Cortex of kidney (tissue), 1 donor: Measurements from ENCODE around the gene DMAC2L.
"Not testable (repeated sequence)": the region's sequence is repeated elsewhere in the genome, so short reads cannot be mapped to it uniquely, and the experiment has no call there.

Experiments used
- DNase-seq: peaks from one replicate; lab custom pipeline; 2025; lab: John Stamatoyannopoulos, UW

The DMAC2L gene

GRCh38 chr14:50311972-50312733 is at the start of gene DMAC2L, which contains the start of gene L2HGDH:
Gene DMAC2L (plus strand): TSS chr14:50312324. CDS start chr14:50321488, 9,164 bp downstream.
Gene L2HGDH (minus strand): TSS chr14:50312229. CDS start chr14:50312150, 79 bp downstream.
- DNase-seq = no peak

- no peak for DNase-seq
Measured at GRCh38 chr14:50262865-50263264, 49.3 kb upstream of the DMAC2L start.

- DNase-seq = no peak
Measured at GRCh38 chr14:50263321-50263720, 48.8 kb upstream of the DMAC2L start.

- no peak for DNase-seq
Measured at GRCh38 chr14:50265029-50265428, 47.1 kb upstream of the DMAC2L start.

- DNase-seq = no peak
Measured at GRCh38 chr14:50270932-50271331, 41.2 kb upstream of the DMAC2L start.

- no peak for DNase-seq
Measured at GRCh38 chr14:50272498-50272897, 39.6 kb upstream of the DMAC2L start.

GRCh38 chr14:50285861-50286260 is 26.3 kb upstream of the DMAC2L start:
- no peak for DNase-seq

GRCh38 chr14:50288146-50288545 is 24.0 kb upstream of the DMAC2L start:
- DNase-seq = no peak

GRCh38 chr14:50290306-50290705 is 21.8 kb upstream of the DMAC2L start:
- no peak for DNase-seq

- DNase-seq = no peak
Measured at GRCh38 chr14:50299585-50299984, 12.5 kb upstream of the DMAC2L start.

- DNase-seq = no peak
Measured at GRCh38 chr14:50301914-50302313, 10.2 kb upstream of the DMAC2L start.

- DNase-seq = no peak
Measured at GRCh38 chr14:50303744-50304471, 8.2 kb upstream of the DMAC2L start.

- DNase-seq = no peak
Measured at GRCh38 chr14:50308363-50308915, 3.7 kb upstream of the DMAC2L start.

GRCh38 chr14:50310445-50310844 is 1.7 kb upstream of the DMAC2L start:
- DNase-seq = no peak

- no peak for DNase-seq
Measured at GRCh38 chr14:50311337-50311971, 670 bp upstream of the DMAC2L start.

GRCh38 chr14:50312734-50313054 is 570 bp downstream of the DMAC2L start:
- DNase-seq = no peak

GRCh38 chr14:50314098-50314497 is 2.0 kb downstream of the DMAC2L start:
- not testable (repeated sequence) for DNase-seq

- DNase-seq = no peak
Measured at GRCh38 chr14:50318031-50318626, 6.0 kb downstream of the DMAC2L start.

- DNase-seq = no peak
Measured at GRCh38 chr14:50319293-50319692, 7.2 kb downstream of the DMAC2L start.

GRCh38 chr14:50319721-50320120 is 7.6 kb downstream of the DMAC2L start:
- no peak for DNase-seq

GRCh38 chr14:50320283-50320682 is 8.2 kb downstream of the DMAC2L start:
- no peak for DNase-seq

GRCh38 chr14:50321009-50321660 is 9.0 kb downstream of the DMAC2L start:
- DNase-seq = no peak
